SU-DHL-6 (cell line): ENCODE results near the gene CASQ2.

Source experiments
- H2AFZ ChIP-seq: fragments of 200-600 bp; sonication (generic); 2 replicates; pipeline ENCODE4 v1.6.1; 2014; ENCODE audit warnings: low read depth, mild to moderate bottlenecking, moderate library complexity, mixed read lengths, antibody characterized with exemption, low read length; ENCODE audit not compliant: severe bottlenecking
- H3F3A ChIP-seq: fragments of 200-600 bp; shearing (Covaris generic); 2 replicates; pipeline ENCODE4 v1.6.0; 2016; ENCODE audit warnings: antibody characterized with exemption, mild to moderate bottlenecking; ENCODE audit not compliant: insufficient read depth
- H3K27ac ChIP-seq: fragments of 200-600 bp; sonication (generic); 2 replicates; pipeline ENCODE4 v1.5.1; 2016; ENCODE audit warnings: low read depth, mild to moderate bottlenecking, low read length, moderate library complexity, mixed read lengths
- H3K27me3 ChIP-seq: fragments of 200-600 bp; sonication (generic), shearing (Covaris generic); 2 replicates; pipeline ENCODE4 v1.6.0; 2014; ENCODE audit warnings: mild to moderate bottlenecking, low read length
- H3K36me3 ChIP-seq: fragments of 200-600 bp; sonication (generic); 2 replicates; pipeline ENCODE4 v1.6.1; 2014; ENCODE audit warnings: mild to moderate bottlenecking, low read length, mixed read lengths
- H3K4me2 ChIP-seq: fragments of 300-600, 200-600 bp; shearing (Covaris generic), sonication (generic); 2 replicates; pipeline ENCODE4 v1.6.0; 2014; ENCODE audit warnings: low read length, low read depth, mild to moderate bottlenecking; ENCODE audit not compliant: poor library complexity, severe bottlenecking
- H3K4me3 ChIP-seq: fragments of 200-600 bp; sonication (generic); 2 replicates; pipeline ENCODE4 v1.5.1; 2014; ENCODE audit warnings: antibody characterized with exemption, low read length, mild to moderate bottlenecking, mixed read lengths; ENCODE audit not compliant: insufficient read depth, poor library complexity, severe bottlenecking
- H3K79me2 ChIP-seq: fragments of 200-600 bp; sonication (generic); 2 replicates; pipeline ENCODE4 v1.6.1; 2014; ENCODE audit warnings: mild to moderate bottlenecking, low read length, moderate library complexity; ENCODE audit not compliant: insufficient read depth
- H3K9ac ChIP-seq: fragments of 200-600 bp; sonication (generic); 2 replicates; pipeline ENCODE4 v1.7.0; 2014; ENCODE audit warnings: mild to moderate bottlenecking, low read length
- H3K9me2 ChIP-seq: fragments of 200-600 bp; sonication (generic); replicated peaks from 2 replicates; pipeline ENCODE4 v1.6.1; 2014; ENCODE audit warnings: low read length; ENCODE audit not compliant: insufficient read depth
- H3K9me3 ChIP-seq: fragments of 200-600 bp; sonication (generic); 2 replicates; pipeline ENCODE4 v1.6.1; 2014; ENCODE audit warnings: low read length, mixed read lengths; ENCODE audit not compliant: insufficient read depth
- H4K20me1 ChIP-seq: fragments of 200-600 bp; sonication (generic); 2 replicates; pipeline ENCODE4 v1.6.1; 2014; ENCODE audit warnings: low read depth, mild to moderate bottlenecking, antibody characterized with exemption, low read length, moderate library complexity, mixed read lengths
- EZH2phosphoT487 ChIP-seq: fragments of 200-600 bp; sonication (generic), shearing (Covaris generic); conservative IDR thresholded peaks from 2 replicates; pipeline ENCODE4 v1.6.1; 2018; ENCODE audit warnings: mild to moderate bottlenecking, antibody characterized with exemption, low read length, moderate library complexity, mixed read lengths
- TF ChIP-seq, protein P1 (sequence below): fragments of 200-600 bp; sonication (generic); IDR thresholded peaks from one replicate; pipeline ENCODE4 v1.5.1; 2017; ENCODE audit warnings: antibody characterized with exemption, mild to moderate bottlenecking, low read length, moderate library complexity; ENCODE audit not compliant: insufficient read depth, poor library complexity, severe bottlenecking

Gene CASQ2

DNA sequence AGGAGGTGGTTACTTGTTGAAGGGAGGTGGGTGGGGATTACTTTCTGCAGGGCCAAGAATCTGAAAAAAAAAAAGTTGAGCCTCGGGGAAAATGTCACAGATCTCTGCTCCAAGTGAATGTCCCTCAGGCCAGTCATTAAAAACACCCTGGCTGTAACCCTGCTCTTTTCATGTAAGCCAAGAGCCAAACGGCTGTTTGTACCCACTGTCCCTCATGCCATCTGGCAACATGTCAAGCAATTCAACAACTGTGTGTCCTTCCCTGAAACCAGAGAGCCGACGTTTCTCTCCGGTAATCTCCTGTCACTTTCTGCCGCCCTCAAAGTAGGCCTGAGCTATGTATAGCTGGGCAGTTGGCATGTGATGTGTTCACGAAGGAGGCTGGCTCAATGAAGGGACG, 14.7 kb downstream of the CASQ2 start:
- Histone ChIP-seq H3F3A (no peaks in the 10 kb centered on the region), H3K9ac (no peak overlapping the region), H3K27me3 (no peaks in the 10 kb centered on the region), H3K79me2 (no peaks in the 10 kb centered on the region), H2AFZ (no peak overlapping the region), H3K4me2 (no peak overlapping the region), H4K20me1 (no peaks in the 10 kb centered on the region), H3K27ac (no peak overlapping the region), H3K9me3 (no peaks in the 10 kb centered on the region), H3K36me3 (no peaks in the 10 kb centered on the region), H3K9me2 (no peaks in the 10 kb centered on the region), H3K4me3 (no peak overlapping the region)
- TF ChIP-seq, protein P1, sequence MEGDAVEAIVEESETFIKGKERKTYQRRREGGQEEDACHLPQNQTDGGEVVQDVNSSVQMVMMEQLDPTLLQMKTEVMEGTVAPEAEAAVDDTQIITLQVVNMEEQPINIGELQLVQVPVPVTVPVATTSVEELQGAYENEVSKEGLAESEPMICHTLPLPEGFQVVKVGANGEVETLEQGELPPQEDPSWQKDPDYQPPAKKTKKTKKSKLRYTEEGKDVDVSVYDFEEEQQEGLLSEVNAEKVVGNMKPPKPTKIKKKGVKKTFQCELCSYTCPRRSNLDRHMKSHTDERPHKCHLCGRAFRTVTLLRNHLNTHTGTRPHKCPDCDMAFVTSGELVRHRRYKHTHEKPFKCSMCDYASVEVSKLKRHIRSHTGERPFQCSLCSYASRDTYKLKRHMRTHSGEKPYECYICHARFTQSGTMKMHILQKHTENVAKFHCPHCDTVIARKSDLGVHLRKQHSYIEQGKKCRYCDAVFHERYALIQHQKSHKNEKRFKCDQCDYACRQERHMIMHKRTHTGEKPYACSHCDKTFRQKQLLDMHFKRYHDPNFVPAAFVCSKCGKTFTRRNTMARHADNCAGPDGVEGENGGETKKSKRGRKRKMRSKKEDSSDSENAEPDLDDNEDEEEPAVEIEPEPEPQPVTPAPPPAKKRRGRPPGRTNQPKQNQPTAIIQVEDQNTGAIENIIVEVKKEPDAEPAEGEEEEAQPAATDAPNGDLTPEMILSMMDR, result no peak
- TF ChIP-seq EZH2phosphoT487, result no peak

DNA sequence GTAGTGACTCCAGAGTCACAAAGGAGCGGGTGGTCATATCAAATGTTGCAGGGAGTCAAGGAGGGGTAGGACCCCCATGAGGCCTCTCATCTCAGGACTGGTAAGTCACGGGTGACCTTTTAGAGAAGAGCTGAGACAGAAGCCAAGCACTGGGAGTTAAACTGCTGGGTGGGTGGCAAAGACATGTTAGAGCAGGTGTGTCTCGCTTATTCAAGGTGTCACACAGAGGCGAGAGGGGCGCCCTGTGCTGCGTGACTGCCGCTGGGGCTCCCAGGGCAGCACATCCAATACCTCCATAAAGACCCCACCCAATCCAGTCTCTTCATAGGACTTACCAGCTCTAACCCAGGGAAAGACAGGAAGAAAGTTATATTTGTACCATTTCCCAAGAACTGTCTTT, 15.2 kb downstream of the CASQ2 start:
- no peak overlapping the region for H3K27ac ChIP-seq
- no peaks in the 10 kb centered on the region for H3F3A ChIP-seq
- TF ChIP-seq, protein P1, result no peak
- no peak for TF ChIP-seq EZH2phosphoT487
- no peaks in the 10 kb centered on the region for H3K9me3 ChIP-seq
- H2AFZ ChIP-seq, result no peak overlapping the region
- no peak overlapping the region for H3K4me3 ChIP-seq
- H3K79me2 ChIP-seq, result no peaks in the 10 kb centered on the region
- no peak overlapping the region for H3K9ac ChIP-seq
- H3K36me3 ChIP-seq, result no peaks in the 10 kb centered on the region
- no peak overlapping the region for H3K4me2 ChIP-seq
- no peaks in the 10 kb centered on the region for H3K9me2 ChIP-seq
- H4K20me1 ChIP-seq, result no peaks in the 10 kb centered on the region
- no peaks in the 10 kb centered on the region for H3K27me3 ChIP-seq

DNA sequence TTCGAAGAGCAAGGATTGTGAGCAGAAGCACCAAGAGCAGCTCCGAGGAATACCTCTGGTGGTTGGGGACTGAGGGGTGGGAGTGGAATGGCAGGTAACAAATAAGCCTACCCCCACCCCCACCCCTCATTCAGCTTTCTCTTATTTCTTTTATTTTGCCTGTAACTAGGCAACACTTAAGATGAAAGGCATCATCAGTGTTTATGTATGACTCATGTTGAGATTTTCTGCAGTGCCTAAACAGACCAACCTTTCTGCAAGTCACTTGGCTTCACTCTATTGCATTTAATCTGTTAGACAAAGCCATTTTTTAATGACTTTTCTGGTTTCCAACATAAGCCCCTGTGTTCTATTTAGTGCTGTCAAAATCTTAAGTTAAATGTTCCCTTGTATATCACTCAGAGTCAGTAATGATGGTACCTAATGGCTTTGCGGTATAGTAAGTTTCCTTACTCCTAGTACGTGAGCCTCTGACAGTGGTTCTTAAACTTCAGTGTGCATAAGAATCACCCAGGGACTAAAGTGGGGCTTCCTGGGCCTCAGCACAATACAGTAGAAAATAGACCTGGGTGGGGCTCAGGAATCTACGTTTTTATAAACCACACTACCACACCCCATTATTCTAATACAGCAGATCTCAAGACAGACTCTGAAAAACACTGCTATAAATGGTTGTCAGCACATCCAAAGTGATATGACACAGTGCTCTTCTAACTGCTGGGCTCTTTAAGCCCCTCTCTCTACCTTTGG, 19.9 kb downstream of the CASQ2 start:
- Histone ChIP-seq H3K4me3 (no peak overlapping the region), H3K9ac (no peak overlapping the region), H3K9me2 (no peaks in the 10 kb centered on the region), H3K36me3 (no peaks in the 10 kb centered on the region), H3K9me3 (no peaks in the 10 kb centered on the region), H2AFZ (no peak overlapping the region), H3K79me2 (no peaks in the 10 kb centered on the region), H3F3A (no peaks in the 10 kb centered on the region), H3K4me2 (no peak overlapping the region), H3K27me3 (no peaks in the 10 kb centered on the region), H4K20me1 (no peaks in the 10 kb centered on the region), H3K27ac (no peak overlapping the region)
- TF ChIP-seq, protein P1, result no peak
- no peak for TF ChIP-seq EZH2phosphoT487
